SH-SY5Y (cell line): ENCODE measurements around the gene ASB6.

Experiments used
- GATA2 ChIP-seq: IDR thresholded peaks from 2 replicates; pipeline ENCODE4 v1.6.1; 2011; ENCODE audit warnings: mild to moderate bottlenecking, low read depth, low read length
- GATA3 ChIP-seq: IDR thresholded peaks from 2 replicates; pipeline ENCODE4 v1.6.1; 2011; ENCODE audit warnings: low read depth, mild to moderate bottlenecking, low read length, moderate library complexity

- TF ChIP-seq GATA2 (no peak), GATA3 (no peak)
These were observed 56.6 kb downstream of the ASB6 start for GRCh38 chr9:129585352-129585751.
